RPMI7951 (cell line): ENCODE data around the gene RNF130. TPM values are rescaled to one million over a fixed set of nuclear protein-coding genes. Genes with fewer than 3 reads are reported as not detected.
"Not testable (repeated sequence)": the region's sequence is repeated elsewhere in the genome, so short reads cannot be mapped to it uniquely, and the experiment has no call there.

Experiments
- DNase-seq: peaks from one replicate; pipeline ENCODE4 v3.0.0-alpha.2; 2012; ENCODE audit warnings: low read depth
- total RNA-seq: library from RNA; depleted of rRNA; stranded (reverse); fragments of >200 nt; shearing (Covaris generic); gene quantifications from 2 replicates; pipeline ENCODE4 v1.2.3, GENCODE V29; 2014

The RNF130 gene
- total RNA-seq, 1 experiment from 2014 or later = 38.4 TPM

GRCh38 chr5:180103487-180104167, 32.1 kb upstream of the RNF130 start:
- DNase-seq = no peak

- no peak for DNase-seq
Measured at GRCh38 chr5:180102636-180103035, 31.1 kb upstream of the RNF130 start.

GRCh38 chr5:180101451-180102105, 30.0 kb upstream of the RNF130 start:
- DNase-seq = no peak

- DNase-seq = no peak
Measured at GRCh38 chr5:180100621-180101450, 29.3 kb upstream of the RNF130 start.

- DNase-seq = no peak
Measured at GRCh38 chr5:180099733-180100611, 28.4 kb upstream of the RNF130 start.

GRCh38 chr5:180098991-180099732, 27.6 kb upstream of the RNF130 start:
- no peak for DNase-seq

GRCh38 chr5:180098526-180098925, 27.0 kb upstream of the RNF130 start:
- no peak for DNase-seq

- no peak for DNase-seq
Measured at GRCh38 chr5:180097926-180098325, 26.4 kb upstream of the RNF130 start.

- no peak for DNase-seq
Measured at GRCh38 chr5:180097163-180097894, 25.8 kb upstream of the RNF130 start.

- DNase-seq = no peak
Measured at GRCh38 chr5:180096616-180097015, 25.1 kb upstream of the RNF130 start.

- DNase-seq = no peak
Measured at GRCh38 chr5:180095545-180095944, 24.0 kb upstream of the RNF130 start.

GRCh38 chr5:180093651-180094382, 22.3 kb upstream of the RNF130 start:
- no peak for DNase-seq

GRCh38 chr5:180093241-180093640, 21.7 kb upstream of the RNF130 start:
- DNase-seq = no peak

GRCh38 chr5:180090769-180091546, 19.4 kb upstream of the RNF130 start:
- DNase-seq = peak; percentile 51

- DNase-seq = peak; percentile 53
Measured at GRCh38 chr5:180090098-180090768, 18.7 kb upstream of the RNF130 start.

GRCh38 chr5:180089628-180090027, 18.1 kb upstream of the RNF130 start:
- DNase-seq = not testable (repeated sequence)

GRCh38 chr5:180088561-180088960, 17.0 kb upstream of the RNF130 start:
- no peak for DNase-seq

GRCh38 chr5:180086816-180087399, 15.3 kb upstream of the RNF130 start:
- no peak for DNase-seq
